Progenitor cell of endocrine pancreas (in vitro differentiated cells): ENCODE measurements around the gene NUDT3. TPM values are rescaled to one million over a fixed set of nuclear protein-coding genes. Genes with fewer than 3 reads are reported as not detected.
"Not testable (repeated sequence)": the region's sequence is repeated elsewhere in the genome, so short reads cannot be mapped to it uniquely, and the experiment has no call there.

ENCODE experiments used
- DNase-seq: peaks from one replicate; pipeline ENCODE4 v3.0.0; 2021; ENCODE audit warnings: low spot score; ENCODE audit not compliant: unreplicated experiment
- H3K27ac Mint-ChIP-seq: 2 replicates; pipeline ENCODE4 v1.8.0; 2021; ENCODE audit warnings: mild to moderate bottlenecking, moderate library complexity, mixed read lengths
- H3K27me3 Mint-ChIP-seq: 2 replicates; pipeline ENCODE4 v1.8.0; 2021; ENCODE audit warnings: mixed read lengths
- H3K36me3 Mint-ChIP-seq: 2 replicates; pipeline ENCODE4 v1.8.0; 2022; ENCODE audit warnings: mixed read lengths; ENCODE audit not compliant: insufficient read depth
- H3K4me1 Mint-ChIP-seq: 2 replicates; pipeline ENCODE4 v1.8.0; 2021; ENCODE audit warnings: low read depth, mixed read lengths
- H3K4me3 Mint-ChIP-seq: 2 replicates; pipeline ENCODE4 v1.8.0; 2021; ENCODE audit warnings: low read depth, mild to moderate bottlenecking, moderate library complexity, mixed read lengths
- H3K9me3 Mint-ChIP-seq: 2 replicates; pipeline ENCODE4 v1.8.0; 2021; ENCODE audit warnings: low read depth, mixed read lengths
- CTCF ChIP-seq: fragments of 200-600 bp; sonication (generic); IDR thresholded peaks from one replicate; pipeline ENCODE4 v1.5.0; 2021; ENCODE audit warnings: antibody characterized with exemption, mild to moderate bottlenecking; ENCODE audit not compliant: unreplicated experiment
- total RNA-seq: library from RNA; stranded (reverse); gene quantifications from 2 replicates; pipeline ENCODE4 v1.2.1, GENCODE V29; 2021

NUDT3 gene
- total RNA-seq, 1 donor from 2014 or later: 20.6 TPM

DNA sequence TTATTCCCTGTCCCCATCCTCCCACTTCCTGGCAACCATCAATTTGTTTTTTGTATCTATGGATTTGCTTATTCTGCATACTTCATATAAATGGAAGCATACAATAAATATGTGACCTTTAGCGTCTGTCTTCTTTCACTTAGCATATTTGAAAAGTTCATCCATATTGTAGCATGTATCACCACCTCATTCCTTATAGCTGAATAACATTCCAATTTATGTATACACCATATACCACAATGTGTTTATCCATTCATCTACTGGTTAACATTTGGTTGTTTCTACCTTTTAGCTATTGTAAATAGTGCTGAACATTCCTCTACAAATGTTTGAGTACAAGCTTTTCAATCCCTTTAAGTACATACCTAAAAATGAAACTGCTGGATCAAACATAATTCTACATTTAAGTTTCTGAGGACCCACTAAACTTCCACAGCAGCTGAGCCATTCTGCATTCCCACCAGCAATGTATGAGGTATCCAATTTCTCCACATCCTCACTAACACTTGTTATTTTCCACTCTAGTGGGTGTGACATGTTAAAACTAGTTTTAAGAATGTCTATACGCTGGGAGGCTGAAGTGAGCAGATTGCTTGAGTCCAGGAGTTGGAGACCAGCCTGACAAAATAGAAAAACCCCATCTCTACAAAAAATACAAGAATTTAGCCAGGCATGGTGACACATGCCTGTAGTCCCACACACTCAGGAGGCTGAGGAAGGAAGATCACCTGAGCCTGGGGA is 32.9 kb downstream of the NUDT3 start:
- DNase-seq: no peak
- TF ChIP-seq CTCF: no peak
- no peaks in the 10 kb centered on the region for H3K36me3 Mint-ChIP-seq
- no peak overlapping the region for H3K27ac Mint-ChIP-seq
- no peak overlapping the region for H3K4me3 Mint-ChIP-seq
- no peaks in the 10 kb centered on the region for H3K9me3 Mint-ChIP-seq
- H3K4me1 Mint-ChIP-seq: peaks cover 6% of the 10 kb centered on the region
- no peaks in the 10 kb centered on the region for H3K27me3 Mint-ChIP-seq

GRCh38 chr6:34358389-34358905 is 34.0 kb downstream of the NUDT3 start:
- no peaks in the 10 kb centered on the region for H3K36me3 Mint-ChIP-seq
- no peaks in the 10 kb centered on the region for H3K27me3 Mint-ChIP-seq
- TF ChIP-seq CTCF: no peak
- DNase-seq: no peak
- no peak overlapping the region for H3K4me3 Mint-ChIP-seq
- no peaks in the 10 kb centered on the region for H3K9me3 Mint-ChIP-seq
- peaks cover 5% of the 10 kb centered on the region for H3K4me1 Mint-ChIP-seq
- H3K27ac Mint-ChIP-seq: no peak overlapping the region

- no peak for DNase-seq
- Mint-ChIP-seq H3K36me3 (no peaks in the 10 kb centered on the region), H3K4me3 (no peak overlapping the region), H3K27ac (no peak overlapping the region), H3K27me3 (no peaks in the 10 kb centered on the region), H3K9me3 (no peaks in the 10 kb centered on the region), H3K4me1 (no peaks in the 10 kb centered on the region)
- no peak for TF ChIP-seq CTCF
These were observed 34.5 kb downstream of the NUDT3 start for GRCh38 chr6:34357937-34358336.

DNA sequence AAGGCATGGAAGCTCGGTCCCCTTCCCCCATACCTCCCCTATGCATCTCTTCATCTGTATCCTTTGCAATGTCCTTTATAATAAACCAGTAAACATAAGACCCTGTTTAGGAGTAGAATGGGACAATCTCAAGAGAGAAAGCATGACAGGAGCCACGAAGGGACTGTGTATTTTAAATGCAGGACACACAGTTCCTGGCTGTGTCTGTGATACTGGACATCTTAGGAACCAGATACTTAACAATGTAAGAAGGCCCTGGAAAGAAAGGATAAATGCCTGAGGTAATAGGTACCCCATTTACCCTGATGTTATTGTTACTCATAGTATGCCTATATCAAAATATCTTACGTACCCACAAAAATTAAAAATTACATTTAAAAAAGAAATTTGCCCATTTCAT is 36.6 kb downstream of the NUDT3 start:
- peaks cover 1% of the 10 kb centered on the region for H3K4me1 Mint-ChIP-seq
- H3K36me3 Mint-ChIP-seq: no peaks in the 10 kb centered on the region
- no peak overlapping the region for H3K4me3 Mint-ChIP-seq
- no peak for TF ChIP-seq CTCF
- H3K9me3 Mint-ChIP-seq: no peaks in the 10 kb centered on the region
- no peaks in the 10 kb centered on the region for H3K27me3 Mint-ChIP-seq
- no peak overlapping the region for H3K27ac Mint-ChIP-seq
- no peak for DNase-seq

- H3K27ac Mint-ChIP-seq, H3K4me3 Mint-ChIP-seq, H3K4me1 Mint-ChIP-seq, DNase-seq, H3K27me3 Mint-ChIP-seq, H3K36me3 Mint-ChIP-seq, H3K9me3 Mint-ChIP-seq: not testable (repeated sequence)
These were observed 38.2 kb downstream of the NUDT3 start for GRCh38 chr6:34354230-34354629.

GRCh38 chr6:34353530-34353929 is 38.9 kb downstream of the NUDT3 start:
- H3K27me3 Mint-ChIP-seq, DNase-seq, H3K4me1 Mint-ChIP-seq, H3K27ac Mint-ChIP-seq, H3K9me3 Mint-ChIP-seq, H3K36me3 Mint-ChIP-seq, H3K4me3 Mint-ChIP-seq: not testable (repeated sequence)
